ENCODE results near the gene DACH1.

The DACH1 gene

GRCh38 chr13:71625694-71626093 is 241.3 kb downstream of the DACH1 start:
- no peak for TF ChIP-seq ZFX (IDR thresholded peaks at IDR 0.05)
- no peak for TF ChIP-seq CTCF (conservative IDR thresholded peaks at IDR 0.05)
- no peak overlapping the region for H3K27ac ChIP-seq

DNA sequence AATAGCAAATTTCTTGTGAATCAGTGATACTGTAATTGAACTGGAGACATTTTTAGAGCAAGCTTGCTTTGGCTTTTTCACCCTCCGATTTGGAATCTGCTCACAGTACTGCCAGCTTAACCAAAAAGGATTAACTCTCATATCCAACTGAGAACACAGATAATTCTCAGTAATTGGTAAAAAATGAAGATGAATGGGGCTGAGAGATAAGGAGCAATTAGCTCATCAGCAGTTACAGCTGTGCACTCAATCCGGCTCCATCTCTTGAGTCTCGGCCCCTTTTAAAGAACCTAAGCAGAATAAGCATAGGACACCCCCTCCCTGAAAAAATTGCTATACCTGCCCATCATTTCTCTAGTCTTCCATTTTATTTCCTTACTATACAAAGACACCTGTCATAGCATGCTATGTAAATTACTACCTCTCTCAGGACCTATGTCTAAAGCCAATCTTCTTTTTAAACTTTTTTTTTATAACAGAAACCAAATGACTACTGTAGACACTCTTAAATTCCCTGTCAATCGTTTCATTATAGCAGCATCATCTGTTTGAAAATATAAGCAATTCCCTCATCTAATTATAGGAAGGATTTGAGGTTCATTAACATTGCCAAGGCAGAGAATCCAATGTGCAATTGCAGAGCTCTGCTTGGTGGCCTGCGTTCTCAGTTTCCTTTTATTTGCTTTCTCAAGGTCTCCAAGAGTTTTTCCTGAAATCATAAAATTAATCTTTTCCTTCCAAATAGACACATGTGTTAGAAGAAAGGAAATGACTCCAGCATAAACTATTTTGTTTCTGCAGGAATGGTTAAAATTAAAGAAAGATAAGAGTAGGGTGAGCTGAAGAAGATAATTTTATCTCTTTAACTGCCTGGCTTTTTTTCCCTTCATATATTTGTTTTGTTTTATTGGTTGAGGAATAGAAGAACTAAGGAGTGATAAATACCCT is 242.1 kb downstream of the DACH1 start:
- TF ChIP-seq ZFX (IDR thresholded peaks at IDR 0.05) (no peak), CTCF (conservative IDR thresholded peaks at IDR 0.05) (no peak)
- H3K27ac ChIP-seq: no peak overlapping the region

- TF ChIP-seq CTCF (conservative IDR thresholded peaks at IDR 0.05) (no peak), ZFX (IDR thresholded peaks at IDR 0.05) (no peak)
- no peak overlapping the region for H3K27ac ChIP-seq
Measured at GRCh38 chr13:71621174-71622124, 245.6 kb downstream of the DACH1 start.

GRCh38 chr13:71619096-71619495 is 247.9 kb downstream of the DACH1 start:
- H3K27ac ChIP-seq: no peak overlapping the region
- no peak for TF ChIP-seq CTCF (conservative IDR thresholded peaks at IDR 0.05)
- no peak for TF ChIP-seq ZFX (IDR thresholded peaks at IDR 0.05)

DNA sequence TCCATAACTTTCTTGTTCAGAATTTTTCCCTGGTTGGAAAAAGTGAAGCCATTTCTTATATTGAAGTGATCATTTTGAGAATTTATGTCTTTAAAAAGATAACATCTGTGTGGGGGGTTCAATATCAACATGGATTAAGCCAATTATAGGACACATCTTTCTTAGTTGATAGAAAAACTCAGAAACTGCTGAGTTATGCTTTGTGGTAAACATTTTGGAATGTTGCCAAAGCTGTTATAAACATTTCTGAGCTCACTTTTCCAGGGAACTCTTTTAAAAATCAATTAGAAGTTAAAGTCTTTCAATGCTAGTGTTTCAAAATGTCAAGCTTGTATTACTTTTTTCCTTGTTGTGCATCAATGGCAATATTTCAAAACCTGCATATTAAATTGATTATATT is 248.8 kb downstream of the DACH1 start:
- no peak overlapping the region for H3K27ac ChIP-seq
- no peak for TF ChIP-seq ZFX (IDR thresholded peaks at IDR 0.05)
- no peak for TF ChIP-seq CTCF (conservative IDR thresholded peaks at IDR 0.05)

DNA sequence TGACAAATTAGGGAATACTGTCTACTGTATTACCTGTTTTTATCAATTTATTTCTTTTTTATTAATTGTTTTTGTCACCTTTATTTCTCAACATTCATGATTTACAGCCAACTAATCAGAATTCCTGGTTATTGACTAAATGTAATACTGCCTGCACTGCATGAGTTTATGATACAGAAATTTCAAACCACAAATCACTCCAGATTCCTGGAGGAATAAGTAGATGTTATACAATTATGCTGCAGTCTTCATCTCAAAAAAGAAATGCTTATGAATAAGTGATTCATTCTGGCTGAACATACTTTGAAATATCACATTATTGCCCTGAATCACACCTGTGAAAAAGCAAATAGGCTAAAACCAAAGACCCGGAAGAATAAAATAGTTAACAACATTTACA is 249.7 kb downstream of the DACH1 start:
- no peak for TF ChIP-seq ZFX (IDR thresholded peaks at IDR 0.05)
- TF ChIP-seq CTCF (conservative IDR thresholded peaks at IDR 0.05): no peak
- H3K27ac ChIP-seq: no peak overlapping the region
